ENCODE results near the gene GNAT1. TPM values are rescaled to one million over a fixed set of nuclear protein-coding genes. Genes with fewer than 3 reads are reported as not detected.
A peak's percentile ranks its signal among the peaks of the same experiment; 100 is the strongest.

Gene GNAT1
- total RNA-seq, 1 experiment from 2014 or later, result not detected

- no peak overlapping the region for H3K18ac ChIP-seq (ENCODE audit: insufficient read length, low read depth, low read length)
- no peak overlapping the region for H4K8ac ChIP-seq (replicated peaks; ENCODE audit: insufficient read length, low read depth, low read length)
- H3K4me1 Mint-ChIP-seq, result peaks cover 49 to 64% of the 10 kb centered on the region in 2 experiments
- H3K4me1 ChIP-seq (ENCODE audit: insufficient read depth, low read length), result no peaks in the 10 kb centered on the region; the same call in none of the 2 replicates
- H3K4ac ChIP-seq (ENCODE audit: low read depth, low read length), result no peak overlapping the region
- H3K23ac ChIP-seq (ENCODE audit: insufficient read length, low read depth, low read length), result no peak overlapping the region
- no CpG with 5 or more reads among the region's 13 CpGs for WGBS (ENCODE audit: extremely low coverage, insufficient read length, low lambda C conversion rate)
- H3K4me3 Mint-ChIP-seq, result peak overlapping the region; percentile 85 to 97
- H3K9ac ChIP-seq (ENCODE audit: extremely low read depth, insufficient read length, low read length), result no peak overlapping the region
- no peak overlapping the region for H2BK15ac ChIP-seq (ENCODE audit: low read depth, low read length)
- H2BK12ac ChIP-seq (ENCODE audit: insufficient read length, low read depth, low read length), result no peak overlapping the region
- H3K9me3 ChIP-seq (ENCODE audit: control insufficient read depth, low read depth, low read length), result no peaks in the 10 kb centered on the region
- H3K79me1 ChIP-seq (ENCODE audit: insufficient read depth, low read depth, low read length, poor library complexity, severe bottlenecking), result peaks cover 2% of the 10 kb centered on the region
- H3K56ac ChIP-seq (ENCODE audit: insufficient read length, low read depth, low read length), result no peak overlapping the region
- H3K27ac ChIP-seq (ENCODE audit: insufficient read length, low read depth, low read length), result no peak overlapping the region
- no peak overlapping the region for H2BK5ac ChIP-seq (ENCODE audit: insufficient read length, low read length)
- no peak overlapping the region for H4K5ac ChIP-seq (ENCODE audit: insufficient read length, low read depth, low read length)
- H3K9me3 Mint-ChIP-seq, result no peaks in the 10 kb centered on the region
- H3K79me2 ChIP-seq (ENCODE audit: insufficient read depth, low read length), result no peaks in the 10 kb centered on the region
- peaks cover 15% of the 10 kb centered on the region for H3K23me2 ChIP-seq (ENCODE audit: insufficient read length, low read depth, low read length, poor library complexity, severe bottlenecking)
- peak overlapping the region in 1 of 3 experiments; percentile 3; a peak in 1 of 7 replicates for H3K27ac Mint-ChIP-seq
- H3K4me2 ChIP-seq (ENCODE audit: insufficient read depth, insufficient read length, low read length), result peak overlapping the region; percentile 48
- peaks cover 7 to 14% (median 8%) of the 10 kb centered on the region in 3 experiments; a peak in 6 of 7 replicates for H3K36me3 Mint-ChIP-seq (ENCODE audit: insufficient read depth in 1 of 3, low read depth in 3 of 3)
- no peak overlapping the region for H4K91ac ChIP-seq (ENCODE audit: insufficient read length, low read depth, low read length)
- TF ChIP-seq CTCF (conservative IDR thresholded peaks at IDR 0.05), result no peak
- H3T11ph ChIP-seq (ENCODE audit: low read length), result no peak overlapping the region
- no peak overlapping the region for H2AK5ac ChIP-seq (ENCODE audit: insufficient read length, low read length)
- H2AFZ ChIP-seq (ENCODE audit: low read length), result no peak overlapping the region
- H4K20me1 ChIP-seq (ENCODE audit: control insufficient read depth, insufficient read depth, insufficient read length), result no peaks in the 10 kb centered on the region
- H3K27me3 ChIP-seq (ENCODE audit: insufficient read depth, low read length), result peaks cover 7% of the 10 kb centered on the region; the same call in 1 of the 2 replicates
- DNase-seq, result no peak
- H3K27me3 Mint-ChIP-seq (ENCODE audit: low read depth), result peaks cover 25% of the 10 kb centered on the region
- no peak overlapping the region for H2BK20ac ChIP-seq (ENCODE audit: low read depth, low read length, poor library complexity, severe bottlenecking)
- no peak overlapping the region for H3K14ac ChIP-seq (ENCODE audit: insufficient read depth, low read length)
- H2BK120ac ChIP-seq (ENCODE audit: low read depth, low read length, poor library complexity, severe bottlenecking), result no peak overlapping the region
These were observed 35.5 kb upstream of the GNAT1 start for GRCh38 chr3:50155891-50156290.
